Right lung (tissue), 5 donors: Measurements from ENCODE around the gene NPW. TPM values are rescaled to one million over a fixed set of nuclear protein-coding genes. Genes with fewer than 3 reads are reported as not detected.

Experiments used
- DNase-seq, 2 donors: peaks; one replicate each; pipeline ENCODE4 v3.0.0-alpha.2; 2013
- polyA plus RNA-seq, 5 donors: library from polyadenylated mRNA; unstranded; fragments of 120-200 nt; gene quantifications; one replicate each; pipeline versions ENCODE4 v1.2.1 to v1.2.3, GENCODE V29; 2013; ENCODE audit warnings: inconsistent platforms in 1 of 5, low replicate concordance in 1 of 5; ENCODE audit not compliant: insufficient read length in 5 of 5, insufficient read depth in 1 of 5

The NPW gene
- polyA plus RNA-seq, 5 donors, result 1.1 to 7.9 (median 2.3) TPM

DNA sequence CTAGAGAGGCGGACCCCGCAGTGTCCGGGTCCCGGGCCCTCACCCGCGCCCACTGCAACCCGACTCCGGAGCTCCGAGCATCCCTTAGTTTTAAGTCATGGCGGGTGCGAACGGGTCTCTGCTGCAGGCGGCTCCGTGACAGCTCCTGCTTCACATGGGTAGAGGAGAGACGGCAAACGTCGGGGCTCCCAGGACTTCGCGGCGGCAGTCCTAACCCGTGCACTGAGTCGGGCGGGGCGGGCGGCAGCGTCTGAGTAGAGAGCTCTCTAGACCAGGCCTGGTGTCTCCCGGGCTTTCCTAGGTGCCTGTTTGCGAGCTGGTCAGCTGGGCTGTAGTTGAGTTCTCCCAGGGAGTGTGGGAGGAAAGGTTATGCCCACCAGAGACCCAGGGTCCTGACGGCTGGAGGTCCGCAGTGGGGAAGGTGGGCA, 28.5 kb downstream of the NPW start:
- no peak for DNase-seq

DNA sequence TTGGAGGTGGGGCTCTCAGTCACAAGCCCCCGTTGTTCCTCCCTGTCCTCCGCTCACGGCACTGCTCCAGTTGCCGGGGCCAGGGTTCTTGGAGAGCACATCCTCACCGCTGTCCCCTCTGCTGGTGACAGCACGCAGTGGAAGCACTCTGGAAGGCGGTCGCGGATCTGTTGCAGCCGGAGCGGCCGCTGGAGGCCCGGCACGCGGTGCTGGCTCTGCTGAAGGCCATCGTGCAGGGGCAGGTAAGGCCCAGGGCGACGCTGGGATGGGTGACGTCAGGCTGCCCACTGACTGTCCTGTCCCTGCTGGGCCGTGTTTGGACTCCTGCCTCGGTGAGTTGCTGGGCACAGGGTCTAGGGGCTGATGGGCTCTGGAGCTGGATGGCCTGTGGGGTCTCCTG, 33.6 kb downstream of the NPW start:
- no peak for DNase-seq

DNA sequence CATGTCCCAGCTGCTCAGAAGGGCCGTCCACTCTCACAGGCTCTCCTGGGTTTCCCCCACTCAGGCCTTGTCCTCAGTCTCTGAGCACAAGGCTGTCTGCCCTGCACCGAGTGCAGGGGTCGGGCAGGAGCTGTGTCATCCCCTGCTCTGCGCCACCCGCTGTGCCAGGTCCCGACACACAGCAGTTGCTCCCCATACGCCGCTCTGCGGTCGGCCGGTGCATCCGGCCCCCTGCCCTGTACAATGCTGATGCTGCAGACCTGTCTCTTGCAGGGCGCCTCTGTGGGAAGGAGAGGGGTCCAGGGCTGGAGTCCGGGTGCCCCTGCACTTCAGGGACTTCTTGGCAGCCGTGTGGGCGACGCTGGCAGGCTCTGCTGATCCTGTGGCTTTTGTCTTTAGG, 34.3 kb downstream of the NPW start:
- no peak for DNase-seq

DNA sequence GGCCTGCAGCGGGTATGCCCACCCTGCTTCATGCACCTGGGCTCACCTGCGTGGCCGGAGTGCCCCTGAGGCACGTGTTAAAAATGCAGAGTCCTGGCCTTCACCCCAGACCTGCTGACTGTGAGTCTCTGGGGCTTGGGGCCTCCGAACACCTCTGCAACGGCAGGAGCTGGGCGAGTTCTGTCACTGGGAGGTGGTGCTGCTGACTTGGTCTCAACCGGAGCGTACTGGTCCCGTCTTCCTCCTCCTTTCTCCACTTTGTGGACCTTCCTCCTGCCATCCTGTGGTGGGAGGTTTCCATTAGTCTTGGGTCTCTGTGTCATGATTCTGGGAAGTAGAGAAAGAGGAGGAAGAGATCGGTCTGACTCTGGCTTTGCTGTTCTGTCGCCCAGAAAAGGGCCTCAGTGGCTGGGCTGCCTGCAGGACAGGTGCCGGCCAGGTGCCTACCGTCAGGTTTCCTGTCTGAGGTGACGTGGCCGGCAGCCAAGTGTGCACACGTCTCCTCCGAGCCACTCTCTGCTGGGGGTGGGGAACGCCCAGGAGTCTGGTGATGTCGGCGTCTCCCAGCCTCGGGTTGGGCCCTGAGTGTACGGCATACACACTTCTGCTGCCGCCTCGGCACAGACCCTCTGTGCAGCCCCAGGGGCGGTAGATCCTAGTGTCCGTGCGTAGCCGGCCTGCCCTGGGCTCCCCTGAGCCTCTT, 35.1 kb downstream of the NPW start:
- DNase-seq, result no peak

DNA sequence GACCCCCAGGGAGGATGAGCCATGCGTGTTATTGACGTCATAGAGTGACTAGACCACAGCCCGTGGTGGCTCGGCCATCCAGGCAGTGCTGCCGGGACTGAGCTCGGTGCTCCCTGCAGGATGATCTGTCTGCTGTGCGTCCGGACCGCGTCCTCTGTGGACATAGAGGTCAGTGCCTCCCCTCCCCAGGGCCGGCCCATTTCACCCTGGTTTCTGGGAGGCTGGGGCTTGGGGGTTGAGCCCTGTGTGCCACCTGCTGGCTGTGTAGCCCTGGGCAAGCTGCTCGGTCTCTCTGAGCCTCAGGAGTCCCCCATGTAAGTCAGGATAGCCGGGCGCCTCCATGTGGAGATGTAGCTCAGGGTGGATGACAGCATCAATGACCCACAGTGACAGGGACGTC, 36.5 kb downstream of the NPW start:
- no peak for DNase-seq

DNA sequence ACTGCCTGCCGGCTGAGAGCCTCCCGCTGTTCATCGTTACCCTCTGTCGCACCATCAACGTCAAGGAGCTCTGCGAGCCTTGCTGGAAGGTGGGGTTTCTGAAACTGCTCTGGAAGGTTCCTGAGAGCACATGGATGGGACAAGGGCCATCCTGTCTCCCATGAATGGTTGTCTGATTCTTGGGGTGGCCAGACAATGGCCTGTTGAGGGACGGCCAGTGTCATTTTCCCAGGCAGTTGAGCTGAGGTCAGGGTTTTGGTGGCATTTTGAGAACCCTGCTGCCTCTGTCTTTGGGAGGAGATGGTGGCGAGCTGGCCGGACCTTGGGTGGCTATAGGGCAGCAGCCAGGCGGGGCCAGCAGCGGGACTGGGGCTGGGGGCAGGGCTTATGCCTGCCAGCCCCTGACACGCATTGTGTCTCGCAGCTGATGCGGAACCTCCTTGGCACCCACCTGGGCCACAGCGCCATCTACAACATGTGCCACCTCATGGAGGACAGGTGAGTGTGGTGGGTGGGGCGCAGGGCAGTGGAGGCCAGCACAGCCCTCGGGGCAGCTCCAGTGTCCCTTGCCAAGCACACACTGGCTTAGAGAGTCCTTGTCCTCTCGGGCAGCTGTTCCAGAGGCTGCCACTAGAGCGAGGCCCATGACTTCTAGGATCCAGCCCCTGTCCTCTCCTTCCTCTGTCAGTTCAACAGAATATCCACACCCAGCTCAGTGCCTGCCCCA, 37.3 kb downstream of the NPW start:
- no peak for DNase-seq

DNA sequence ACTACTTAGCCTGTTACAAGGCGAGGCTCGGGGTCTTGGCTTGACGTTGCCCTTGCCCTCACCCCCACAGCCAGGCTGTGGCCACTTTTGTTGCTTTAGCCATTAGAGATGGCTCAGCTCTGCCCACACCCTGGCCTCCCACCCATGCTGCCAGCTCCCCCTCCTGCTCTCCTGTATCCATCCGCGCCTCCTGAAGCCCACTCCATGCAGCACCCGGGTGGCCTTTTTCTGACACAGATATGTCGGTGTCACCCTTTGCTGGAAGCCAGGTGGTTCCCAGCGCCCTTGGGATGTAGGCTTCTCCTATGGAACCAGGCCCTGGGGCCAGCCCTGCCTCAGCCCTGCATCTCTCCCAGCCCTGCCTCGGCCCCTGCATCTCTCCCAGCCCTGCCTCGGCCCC, 37.9 kb downstream of the NPW start:
- no peak for DNase-seq

DNA sequence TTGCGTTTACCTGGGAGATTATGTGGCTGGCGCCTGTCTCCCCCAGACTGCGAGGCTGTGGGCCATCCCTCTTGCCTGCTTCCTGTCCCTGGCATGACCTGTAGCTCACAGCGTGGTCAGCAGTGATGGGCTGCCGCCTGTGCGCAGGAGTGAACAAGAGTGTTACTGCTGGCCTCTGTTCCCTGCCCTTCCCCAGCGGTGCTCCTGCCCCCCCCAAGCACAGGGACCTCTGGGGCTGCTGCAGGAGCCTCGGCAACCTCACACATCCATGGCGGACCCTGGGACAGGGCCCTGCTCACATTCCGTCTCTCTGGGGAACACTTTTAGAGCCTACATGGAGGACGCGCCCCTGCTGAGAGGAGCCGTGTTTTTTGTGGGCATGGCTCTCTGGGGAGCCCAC, 38.8 kb downstream of the NPW start:
- no peak for DNase-seq

DNA sequence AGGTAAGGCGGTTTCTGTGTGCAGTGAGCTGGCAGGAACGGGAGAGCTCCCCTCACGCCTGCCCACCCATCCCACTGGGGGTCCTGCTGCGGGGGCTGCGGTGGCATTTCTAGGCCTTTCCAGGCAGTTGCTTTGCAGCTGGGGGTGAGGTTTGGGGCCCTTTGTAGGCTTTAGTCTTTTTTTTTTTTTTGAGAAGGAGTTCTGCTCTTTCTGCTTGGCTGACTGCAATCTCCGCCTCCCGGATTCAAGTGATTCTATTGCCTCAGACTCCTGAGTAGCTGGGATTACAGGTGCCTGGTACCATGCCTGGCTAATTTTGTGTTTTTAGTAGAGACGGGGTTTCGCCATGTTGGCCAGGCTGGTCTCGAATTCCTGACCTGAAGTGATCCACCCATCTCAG, 39.3 kb downstream of the NPW start:
- no peak for DNase-seq

DNA sequence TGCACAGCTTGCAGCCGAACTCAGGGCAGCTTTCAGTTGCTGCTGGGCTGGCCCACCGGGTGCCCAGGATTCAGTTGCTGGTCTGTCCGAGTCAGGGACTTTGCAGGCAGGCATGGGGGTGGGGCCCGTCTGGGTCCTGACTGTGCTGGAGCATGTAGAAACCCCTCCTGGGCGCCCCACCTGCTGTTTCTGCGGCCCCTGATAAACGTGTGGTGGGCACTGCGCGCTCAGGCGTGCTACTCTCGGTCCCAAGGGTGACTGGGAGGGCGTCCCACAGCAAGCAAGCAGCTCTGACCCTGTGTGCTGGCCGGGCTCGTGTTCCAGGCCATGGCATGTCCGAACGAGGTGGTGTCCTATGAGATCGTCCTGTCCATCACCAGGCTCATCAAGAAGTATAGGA, 40.8 kb downstream of the NPW start:
- no peak for DNase-seq

DNA sequence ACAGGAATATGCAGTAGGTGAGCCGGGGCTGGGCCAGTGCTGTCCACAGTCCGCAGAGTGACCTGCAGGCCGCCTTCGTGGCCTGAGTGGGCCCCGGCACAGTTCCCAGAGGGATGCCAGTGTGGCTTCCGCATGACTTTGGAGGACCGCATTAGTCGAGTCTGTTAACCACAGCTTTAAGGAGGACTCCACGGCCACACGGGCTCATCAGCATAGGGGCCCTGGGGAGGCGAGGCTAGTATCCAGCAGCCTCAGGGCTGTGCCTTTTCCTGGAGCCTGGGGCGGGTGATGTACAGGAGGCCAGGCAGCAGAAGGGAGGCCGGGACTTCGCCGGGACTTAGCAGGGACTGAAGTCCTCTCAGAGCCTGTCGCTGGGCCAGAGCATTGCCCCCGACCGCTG, 41.4 kb downstream of the NPW start:
- no peak for DNase-seq

DNA sequence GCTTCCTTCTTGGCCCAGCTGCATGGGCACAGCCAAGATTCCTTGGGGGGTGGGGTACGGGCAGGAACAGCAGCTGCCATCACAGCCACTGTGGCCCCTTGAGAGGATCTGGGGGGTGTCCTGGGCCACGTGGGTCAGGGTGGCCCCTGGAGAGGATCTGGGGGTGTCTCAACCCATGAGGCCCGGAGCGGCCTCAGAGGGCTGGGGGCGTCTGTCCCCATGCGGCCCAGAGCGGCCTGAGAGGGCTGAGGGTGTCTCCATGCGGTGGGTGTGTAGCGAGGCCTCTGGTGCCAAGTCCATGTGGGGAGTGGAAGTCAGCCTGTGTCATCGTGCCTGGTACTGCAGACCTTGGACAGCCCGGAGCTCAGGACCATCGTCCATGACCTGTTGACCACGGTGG, 41.9 kb downstream of the NPW start:
- DNase-seq, result no peak

DNA sequence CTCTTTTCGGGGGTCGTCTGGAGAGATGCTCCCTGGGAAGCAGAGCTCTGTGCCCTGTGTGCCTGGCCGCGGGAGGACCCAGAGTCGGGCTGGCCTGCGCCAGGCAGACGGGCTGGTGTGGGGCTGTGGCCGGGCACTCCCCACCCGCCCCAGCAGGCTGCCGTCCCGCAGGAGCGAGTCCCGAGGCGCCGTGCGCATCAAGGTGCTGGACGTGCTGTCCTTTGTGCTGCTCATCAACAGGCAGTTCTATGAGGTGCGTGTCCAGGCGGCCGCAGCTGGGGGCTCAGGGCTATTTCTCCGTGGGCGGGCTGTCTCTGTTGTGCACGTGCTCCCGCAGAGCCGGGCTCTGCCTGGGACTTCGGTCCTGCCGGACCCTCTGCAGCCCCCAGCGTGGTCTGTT, 43.2 kb downstream of the NPW start:
- no peak for DNase-seq

DNA sequence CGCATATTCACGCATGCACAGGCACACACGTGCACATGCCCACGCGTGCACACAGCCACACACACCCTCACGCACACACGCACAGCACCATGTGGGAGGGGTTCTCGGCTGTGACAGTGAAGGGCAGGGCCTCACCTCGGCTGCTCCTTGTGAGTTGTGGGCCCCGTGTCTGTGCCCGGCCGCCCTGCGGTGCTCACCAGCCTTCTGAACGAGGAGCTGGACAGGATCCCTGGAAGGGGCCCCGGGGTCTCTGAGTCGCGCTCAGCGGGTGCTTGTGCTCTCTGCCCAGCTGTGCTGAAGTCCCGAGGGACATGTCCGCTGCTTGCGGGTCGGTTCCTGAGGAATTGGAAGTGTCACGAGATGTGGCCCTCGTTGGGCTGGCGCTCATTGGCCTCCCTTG, 44.3 kb downstream of the NPW start:
- no peak for DNase-seq

DNA sequence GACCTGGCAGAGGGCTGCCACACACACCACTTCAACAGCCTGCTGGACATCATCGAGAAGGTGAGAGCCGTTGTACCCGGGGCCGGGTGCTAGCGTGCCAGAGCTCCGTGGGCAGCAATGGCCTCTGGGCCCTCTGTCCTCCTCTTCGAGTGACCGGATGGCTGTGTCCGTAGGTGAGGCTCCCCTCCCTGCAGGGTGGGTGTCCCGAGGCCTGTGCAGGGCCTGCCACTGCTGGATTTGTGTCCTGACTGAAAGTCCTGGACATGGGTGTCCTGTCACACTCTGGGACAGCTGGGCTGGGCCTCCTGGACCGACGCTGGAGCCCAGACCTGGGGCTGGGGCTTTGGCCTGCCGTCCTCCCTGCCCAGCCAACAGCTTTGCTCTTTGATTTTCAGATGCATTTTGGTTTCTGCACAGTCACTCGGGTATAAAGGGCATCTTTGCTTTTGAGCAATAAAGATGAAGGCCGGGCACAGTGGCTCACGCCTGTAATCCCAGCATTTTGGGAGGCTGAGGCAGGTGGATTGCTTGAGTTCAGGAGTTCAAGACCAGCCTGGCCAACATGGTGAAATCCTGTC, 44.9 kb downstream of the NPW start:
- no peak for DNase-seq

DNA sequence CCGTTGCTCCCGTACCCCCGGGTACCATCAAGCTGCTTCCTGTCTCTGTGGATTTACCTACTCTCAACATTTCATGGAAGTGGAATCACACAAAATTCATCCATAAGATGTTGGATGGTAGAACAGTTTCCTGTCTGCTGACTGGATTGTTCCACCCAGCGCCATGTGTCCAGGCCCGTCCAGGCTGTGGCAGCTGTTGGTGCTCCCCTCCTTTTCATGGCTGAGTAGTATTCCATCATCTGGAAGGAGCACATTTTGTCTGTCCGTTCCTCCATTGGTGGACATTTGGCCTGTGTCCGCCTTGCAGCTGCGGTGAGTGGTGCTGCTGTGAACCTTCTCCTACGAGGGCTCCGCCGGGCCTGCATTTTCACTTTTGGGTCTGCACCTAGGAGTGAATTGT, 46.6 kb downstream of the NPW start:
- no peak for DNase-seq

Other genes starting within 250 kb of the NPW start
- 10 to 100 TPM; 16.6 to 56.6 (median 30.3) TPM for gene NME3, start 248.2 kb upstream of the NPW start, polyA plus RNA-seq
- gene EME2, start 247.0 kb upstream of the NPW start, polyA plus RNA-seq, result 10 to 100 TPM in 1 of 5 donors, 1 to 10 TPM in 4; 6.7 to 10.5 (median 7.8) TPM
- 10 to 100 TPM; 51.5 to 82.1 (median 57.4) TPM for gene MRPS34, start 246.7 kb upstream of the NPW start, polyA plus RNA-seq
- gene SPSB3, start 237.2 kb upstream of the NPW start, polyA plus RNA-seq, result 10 to 100 TPM; 24.0 to 47.3 (median 35.9) TPM
- 10 to 100 TPM; 26.4 to 71.8 (median 40.8) TPM for gene NUBP2, start 236.8 kb upstream of the NPW start, polyA plus RNA-seq
- 1 to 10 TPM; 1.1 to 4.2 (median 2.4) TPM for gene IGFALS, start 226.1 kb upstream of the NPW start, polyA plus RNA-seq
- gene HAGH, start 193.0 kb upstream of the NPW start, polyA plus RNA-seq, result 10 to 100 TPM; 20.1 to 32.2 (median 26.6) TPM
- 10 to 100 TPM; 16.2 to 25.2 (median 16.9) TPM for gene FAHD1, start 192.6 kb upstream of the NPW start, polyA plus RNA-seq
- under 1 TPM; 0.23 to 0.86 (median 0.51) TPM for gene MEIOB, start 147.6 kb upstream of the NPW start, polyA plus RNA-seq
- gene HS3ST6, start 101.4 kb upstream of the NPW start, polyA plus RNA-seq, result under 1 TPM; 0.09 to 0.40 (median 0.18) TPM
- gene MSRB1, start 76.6 kb upstream of the NPW start, polyA plus RNA-seq, result 10 to 100 TPM; 11.8 to 22.8 (median 14.9) TPM
- gene RPL3L, start 65.1 kb upstream of the NPW start, polyA plus RNA-seq, result 1 to 10 TPM in 1 of 5 donors, under 1 TPM in 4; 0.05 to 2.0 (median 0.18) TPM
- 100 to 1,000 TPM in 1 of 5 donors, 10 to 100 TPM in 4; 78.0 to 123 (median 87.7) TPM for gene NDUFB10, start 60.2 kb upstream of the NPW start, polyA plus RNA-seq
- gene RPS2, start 55.0 kb upstream of the NPW start, polyA plus RNA-seq, result 1,000 to 10,000 TPM; 2,201 to 2,837 (median 2,396) TPM
- gene RNF151, start 52.9 kb upstream of the NPW start, polyA plus RNA-seq, result under 1 TPM in 1 of 5 donors, not detected in 4; 0.13 TPM
- gene TBL3, start 47.7 kb upstream of the NPW start, polyA plus RNA-seq, result 10 to 100 TPM; 22.8 to 42.3 (median 28.9) TPM
- gene NOXO1, start 38.3 kb upstream of the NPW start, polyA plus RNA-seq, result under 1 TPM in 4 of 5 donors, not detected in 1; 0.18 to 0.57 (median 0.39) TPM
- 10 to 100 TPM; 17.0 to 28.1 (median 21.1) TPM for gene GFER, start 35.6 kb upstream of the NPW start, polyA plus RNA-seq
- under 1 TPM; 0.46 to 0.80 (median 0.65) TPM for gene SYNGR3, start 29.8 kb upstream of the NPW start, polyA plus RNA-seq
- gene ZNF598, start 10.0 kb upstream of the NPW start, polyA plus RNA-seq, result 10 to 100 TPM; 11.9 to 32.1 (median 19.9) TPM
- gene NHERF2, start 7.1 kb downstream of the NPW start, polyA plus RNA-seq, result 100 to 1,000 TPM in 2 of 5 donors, 10 to 100 TPM in 3; 63.1 to 196 (median 91.8) TPM
- gene NTHL1, start 28.0 kb downstream of the NPW start, polyA plus RNA-seq, result 10 to 100 TPM; 21.0 to 41.2 (median 26.9) TPM
- 100 to 1,000 TPM; 100 to 149 (median 120) TPM for gene TSC2, start 28.2 kb downstream of the NPW start, polyA plus RNA-seq
- 100 to 1,000 TPM in 3 of 5 donors, 10 to 100 TPM in 2; 66.7 to 168 (median 123) TPM for gene PKD1, start 116.1 kb downstream of the NPW start, polyA plus RNA-seq
- 1 to 10 TPM; 1.0 to 1.8 (median 1.5) TPM for gene RAB26, start 128.8 kb downstream of the NPW start, polyA plus RNA-seq
- gene TRAF7, start 136.0 kb downstream of the NPW start, polyA plus RNA-seq, result 10 to 100 TPM; 41.0 to 62.8 (median 45.7) TPM
- under 1 TPM; 0.16 to 0.85 (median 0.50) TPM for gene CASKIN1, start 176.8 kb downstream of the NPW start, polyA plus RNA-seq
- 10 to 100 TPM; 32.3 to 48.6 (median 33.9) TPM for gene MLST8, start 185.7 kb downstream of the NPW start, polyA plus RNA-seq
- gene BRICD5, start 191.1 kb downstream of the NPW start, polyA plus RNA-seq, result 1 to 10 TPM; 2.6 to 9.0 (median 5.8) TPM
- gene PGP, start 195.1 kb downstream of the NPW start, polyA plus RNA-seq, result 10 to 100 TPM in 1 of 5 donors, 1 to 10 TPM in 4; 7.2 to 13.3 (median 9.1) TPM
- gene E4F1, start 203.8 kb downstream of the NPW start, polyA plus RNA-seq, result 10 to 100 TPM in 4 of 5 donors, 1 to 10 TPM in 1; 9.7 to 24.6 (median 15.3) TPM
- gene DNASE1L2, start 216.7 kb downstream of the NPW start, polyA plus RNA-seq, result 1 to 10 TPM in 1 of 5 donors, under 1 TPM in 4; 0.60 to 1.2 (median 0.77) TPM
- 10 to 100 TPM; 37.2 to 76.1 (median 44.8) TPM for gene ECI1, start 231.8 kb downstream of the NPW start, polyA plus RNA-seq
- 100 to 1,000 TPM; 158 to 210 (median 178) TPM for gene RNPS1, start 248.3 kb downstream of the NPW start, polyA plus RNA-seq